GM12865 (cell line): ENCODE data around the gene SPRED1.
A peak's percentile ranks its signal among the peaks of the same experiment; 100 is the strongest.

Source experiments
- DNase-seq: peaks from one replicate; pipeline ENCODE4 v3.0.0; 2010; ENCODE audit warnings: low read depth
- H3K4me3 ChIP-seq: 2 replicates; pipeline ENCODE4 v1.5.1; 2011; ENCODE audit warnings: mild to moderate bottlenecking, low read depth, low read length, control low read depth
- TF ChIP-seq, protein P1 (sequence below): IDR thresholded peaks from 2 replicates; pipeline ENCODE4 v1.5.1; 2011; ENCODE audit warnings: low read length, control low read depth, low read depth, inconsistent platforms; ENCODE audit not compliant: insufficient read depth; ENCODE audit errors: missing control alignments

Gene SPRED1

DNA sequence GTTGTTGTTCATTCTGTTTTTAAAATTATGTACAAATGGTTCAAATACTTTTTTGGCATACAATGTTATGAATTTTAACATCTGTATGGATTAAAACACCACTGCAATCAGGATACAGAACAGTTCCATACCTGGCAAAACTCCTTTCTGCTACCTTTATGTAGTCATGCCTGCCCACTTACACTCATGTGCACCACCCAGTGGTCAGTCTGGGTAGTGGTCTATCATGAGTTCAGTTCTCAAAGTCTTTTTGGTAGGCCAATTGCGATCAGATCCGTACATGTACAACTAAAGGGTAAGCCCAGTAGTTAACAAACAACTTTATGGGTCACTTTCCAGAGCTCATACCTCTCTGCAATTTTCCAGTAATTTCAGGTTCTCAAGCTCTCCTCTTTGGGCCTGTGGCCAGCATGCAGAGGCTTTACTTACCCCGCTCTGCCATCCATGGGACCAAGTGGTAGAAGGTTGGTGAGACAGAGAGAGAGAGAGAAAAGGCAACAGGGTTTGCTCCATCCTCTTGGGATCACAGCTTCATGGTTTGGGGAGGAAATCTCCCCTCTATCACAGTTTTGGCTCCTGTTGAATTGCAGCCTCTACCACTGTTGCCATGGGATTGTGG, 137.4 kb downstream of the SPRED1 start:
- H3K4me3 ChIP-seq, result no peak overlapping the region
- peak; percentile 79 for DNase-seq
- TF ChIP-seq, protein P1, sequence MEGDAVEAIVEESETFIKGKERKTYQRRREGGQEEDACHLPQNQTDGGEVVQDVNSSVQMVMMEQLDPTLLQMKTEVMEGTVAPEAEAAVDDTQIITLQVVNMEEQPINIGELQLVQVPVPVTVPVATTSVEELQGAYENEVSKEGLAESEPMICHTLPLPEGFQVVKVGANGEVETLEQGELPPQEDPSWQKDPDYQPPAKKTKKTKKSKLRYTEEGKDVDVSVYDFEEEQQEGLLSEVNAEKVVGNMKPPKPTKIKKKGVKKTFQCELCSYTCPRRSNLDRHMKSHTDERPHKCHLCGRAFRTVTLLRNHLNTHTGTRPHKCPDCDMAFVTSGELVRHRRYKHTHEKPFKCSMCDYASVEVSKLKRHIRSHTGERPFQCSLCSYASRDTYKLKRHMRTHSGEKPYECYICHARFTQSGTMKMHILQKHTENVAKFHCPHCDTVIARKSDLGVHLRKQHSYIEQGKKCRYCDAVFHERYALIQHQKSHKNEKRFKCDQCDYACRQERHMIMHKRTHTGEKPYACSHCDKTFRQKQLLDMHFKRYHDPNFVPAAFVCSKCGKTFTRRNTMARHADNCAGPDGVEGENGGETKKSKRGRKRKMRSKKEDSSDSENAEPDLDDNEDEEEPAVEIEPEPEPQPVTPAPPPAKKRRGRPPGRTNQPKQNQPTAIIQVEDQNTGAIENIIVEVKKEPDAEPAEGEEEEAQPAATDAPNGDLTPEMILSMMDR, result peak; percentile 91

DNA sequence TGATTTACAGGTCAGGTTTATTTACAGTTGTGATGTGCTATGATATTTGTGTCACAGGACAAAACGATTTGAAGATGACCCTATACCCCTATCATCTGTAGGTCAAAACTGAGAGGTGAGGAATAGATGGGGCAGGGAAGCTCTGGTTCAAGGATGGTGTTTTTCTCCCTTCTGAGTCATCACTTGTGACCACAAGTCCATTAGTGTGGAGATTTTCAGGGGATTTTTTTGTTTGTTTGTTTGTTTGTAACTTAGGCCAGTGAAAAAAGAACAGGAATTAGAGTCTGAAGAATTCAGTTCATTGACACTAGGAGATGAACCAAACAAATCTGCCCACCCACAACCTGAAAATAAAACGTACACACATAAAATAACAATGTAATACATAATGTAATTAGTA, 138.6 kb downstream of the SPRED1 start:
- TF ChIP-seq, protein P1, result no peak
- no peak for DNase-seq
- no peak overlapping the region for H3K4me3 ChIP-seq

DNA sequence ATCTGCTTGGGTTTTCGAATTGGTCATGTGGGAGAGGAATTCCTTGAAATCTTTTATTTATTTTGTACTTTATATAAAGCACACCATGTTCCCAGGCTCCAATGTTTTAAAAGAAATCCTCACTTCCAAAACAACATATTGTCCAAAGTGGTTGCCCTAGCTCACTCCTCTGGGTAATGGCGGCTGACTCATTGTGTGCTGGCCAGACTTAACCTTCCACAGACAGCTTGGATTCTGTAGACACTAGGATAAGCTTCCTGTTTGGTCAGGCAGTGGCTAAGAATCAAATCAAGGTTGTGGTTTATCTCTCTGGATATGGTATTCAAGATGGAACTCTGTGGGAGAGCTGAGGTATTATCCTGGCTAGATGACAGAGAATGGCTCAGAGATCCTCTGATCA, 145.5 kb downstream of the SPRED1 start:
- no peak for DNase-seq
- TF ChIP-seq, protein P1, result no peak
- H3K4me3 ChIP-seq, result no peak overlapping the region

DNA sequence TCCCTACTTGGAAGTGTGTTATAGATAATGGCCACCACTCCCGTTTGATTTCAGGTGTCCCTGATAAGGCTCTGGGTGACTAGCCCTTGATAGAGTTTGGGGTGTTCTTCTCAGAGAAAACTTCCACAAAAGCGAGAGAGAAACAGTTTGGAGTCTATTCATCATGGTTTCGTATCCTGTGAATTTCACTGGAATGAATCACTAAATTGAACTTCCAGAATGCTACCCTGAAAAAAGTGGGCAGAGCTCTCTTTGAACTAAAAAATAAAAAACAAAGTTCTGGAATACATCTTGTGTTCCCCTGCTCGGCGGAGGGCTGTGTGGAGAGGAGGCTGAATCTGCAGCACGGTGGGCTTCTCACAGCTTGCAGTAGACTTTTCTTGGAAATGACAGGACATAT, 148.5 kb downstream of the SPRED1 start:
- H3K4me3 ChIP-seq, result no peak overlapping the region
- DNase-seq, result no peak
- TF ChIP-seq, protein P1, result no peak

DNA sequence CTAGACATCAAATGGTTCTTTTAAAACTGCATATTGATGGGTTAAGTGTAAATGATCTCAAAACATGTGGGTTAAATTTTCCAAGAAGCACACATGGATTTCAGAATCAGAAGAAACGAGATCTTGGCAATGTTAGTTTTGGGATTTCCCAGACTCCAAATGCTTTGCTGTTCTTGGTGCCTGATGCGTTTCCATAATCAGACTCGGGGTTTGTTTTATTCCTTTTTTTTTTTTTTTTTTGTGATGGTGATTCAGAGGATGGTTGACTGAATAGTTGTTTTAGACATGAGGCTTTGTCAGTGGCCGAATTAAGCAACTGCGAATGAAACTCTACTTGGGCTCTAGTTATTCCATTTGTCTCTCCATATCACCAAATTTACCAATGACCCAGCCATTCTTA, 149.1 kb downstream of the SPRED1 start:
- no peak for DNase-seq
- no peak overlapping the region for H3K4me3 ChIP-seq
- TF ChIP-seq, protein P1, result no peak

DNA sequence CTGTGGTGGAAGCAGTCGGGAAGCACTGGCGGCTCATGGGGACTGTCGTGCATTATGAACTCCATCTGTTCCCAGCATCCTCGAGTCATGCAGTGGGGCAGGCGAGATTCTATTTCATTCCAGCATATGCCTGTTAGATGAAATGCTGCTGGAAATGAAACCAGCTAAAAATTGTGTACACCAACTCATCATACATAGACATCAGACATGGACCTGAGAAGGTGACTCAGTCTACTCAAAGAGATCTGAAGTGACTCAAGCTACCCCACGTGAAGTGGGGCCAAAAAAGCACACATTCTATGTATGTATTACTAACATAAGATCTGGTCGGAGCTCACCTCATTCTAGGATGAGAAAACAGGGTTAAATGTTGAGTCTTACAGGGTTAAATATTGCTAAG, 153.8 kb downstream of the SPRED1 start:
- no peak overlapping the region for H3K4me3 ChIP-seq
- DNase-seq, result no peak
- TF ChIP-seq, protein P1, result no peak
